Measurements from ENCODE around the gene GFM1.
A peak's percentile ranks its signal among the peaks of the same experiment; 100 is the strongest.
"Not testable (repeated sequence)": the region's sequence is repeated elsewhere in the genome, so short reads cannot be mapped to it uniquely, and the experiment has no call there.

Gene GFM1

GRCh38 chr3:158672215-158673176, 28.2 kb downstream of the GFM1 start, which contains the start of gene LXN:
LXN (minus strand) TSS chr3:158672648; CDS start chr3:158672478, 170 bp downstream.
- FAIRE-seq (no peak), DNase-seq (ENCODE audit: low spot score) (peak; percentile 10)

- no peak for FAIRE-seq
Observed at GRCh38 chr3:158678687-158679086, 34.4 kb downstream of the GFM1 start.

GRCh38 chr3:158679547-158680000, 35.2 kb downstream of the GFM1 start:
- FAIRE-seq (no peak), DNase-seq (ENCODE audit: low spot score) (no peak)

More at GRCh38 chr3:158678687-158679086, 34.4 kb downstream of the GFM1 start:
- no peak for DNase-seq (ENCODE audit: low spot score)

- FAIRE-seq (no peak), DNase-seq (ENCODE audit: low spot score) (no peak)
Observed at GRCh38 chr3:158680861-158681260, 36.5 kb downstream of the GFM1 start.

- FAIRE-seq = no peak
- no peak for DNase-seq (ENCODE audit: low spot score)
Observed at GRCh38 chr3:158683230-158683962, 39.1 kb downstream of the GFM1 start.

- DNase-seq (ENCODE audit: low spot score) (no peak), FAIRE-seq (no peak)
Observed at GRCh38 chr3:158685159-158685558, 40.8 kb downstream of the GFM1 start.

GRCh38 chr3:158693866-158694456, 49.6 kb downstream of the GFM1 start:
- not testable (repeated sequence) for DNase-seq (ENCODE audit: low spot score)
- peak; percentile 50 for FAIRE-seq

- no peak for FAIRE-seq
Observed at GRCh38 chr3:158696618-158697017, 52.3 kb downstream of the GFM1 start.

GRCh38 chr3:158700559-158700958, 56.2 kb downstream of the GFM1 start:
- DNase-seq (ENCODE audit: low spot score) (no peak), FAIRE-seq (no peak)

More at GRCh38 chr3:158696618-158697017, 52.3 kb downstream of the GFM1 start:
- no peak for DNase-seq (ENCODE audit: low spot score)

GRCh38 chr3:158701420-158702065, 57.2 kb downstream of the GFM1 start:
- FAIRE-seq (no peak), DNase-seq (ENCODE audit: low spot score) (no peak)

- DNase-seq (ENCODE audit: low spot score) (no peak), FAIRE-seq (no peak)
Observed at GRCh38 chr3:158702815-158703481, 58.6 kb downstream of the GFM1 start.

GRCh38 chr3:158703566-158703965, 59.2 kb downstream of the GFM1 start:
- FAIRE-seq = no peak

GRCh38 chr3:158709666-158710083, 65.3 kb downstream of the GFM1 start:
- DNase-seq (ENCODE audit: low spot score) (peak; percentile 67), FAIRE-seq (no peak)

More at GRCh38 chr3:158703566-158703965, 59.2 kb downstream of the GFM1 start:
- no peak for DNase-seq (ENCODE audit: low spot score)

GRCh38 chr3:158710601-158711000, 66.3 kb downstream of the GFM1 start:
- FAIRE-seq (no peak), DNase-seq (ENCODE audit: low spot score) (no peak)

- peak; percentile 48 for DNase-seq (ENCODE audit: low spot score)
- no peak for FAIRE-seq
Observed at GRCh38 chr3:158711886-158712285, 67.6 kb downstream of the GFM1 start.

GRCh38 chr3:158712443-158712842, 68.1 kb downstream of the GFM1 start:
- FAIRE-seq (no peak), DNase-seq (ENCODE audit: low spot score) (no peak)

GRCh38 chr3:158713094-158713499, 68.8 kb downstream of the GFM1 start:
- DNase-seq (ENCODE audit: low spot score) (no peak), FAIRE-seq (no peak)

- DNase-seq (ENCODE audit: low spot score) (no peak), FAIRE-seq (no peak)
Observed at GRCh38 chr3:158717576-158717975, 73.2 kb downstream of the GFM1 start.

- DNase-seq (ENCODE audit: low spot score) (peak; percentile 16), FAIRE-seq (no peak)
Observed at GRCh38 chr3:158718490-158719170, 74.3 kb downstream of the GFM1 start.

GRCh38 chr3:158722108-158722507, 77.8 kb downstream of the GFM1 start:
- FAIRE-seq = no peak
- no peak for DNase-seq (ENCODE audit: low spot score)
